AG20443 (cell line): Measurements from ENCODE around the gene FRMPD2.
"Not testable (repeated sequence)": the region's sequence is repeated elsewhere in the genome, so short reads cannot be mapped to it uniquely, and the experiment has no call there.

Source experiments
- DNase-seq: peaks from one replicate; pipeline ENCODE4 v3.0.0; 2012; ENCODE audit warnings: low spot score, mixed read lengths

The FRMPD2 gene

GRCh38 chr10:48126251-48126650, 148.2 kb downstream of the FRMPD2 start:
- DNase-seq: not testable (repeated sequence)

- DNase-seq: not testable (repeated sequence)
These were observed 148.9 kb downstream of the FRMPD2 start for GRCh38 chr10:48125631-48126030.

GRCh38 chr10:48122618-48123017, 151.9 kb downstream of the FRMPD2 start:
- not testable (repeated sequence) for DNase-seq

DNA sequence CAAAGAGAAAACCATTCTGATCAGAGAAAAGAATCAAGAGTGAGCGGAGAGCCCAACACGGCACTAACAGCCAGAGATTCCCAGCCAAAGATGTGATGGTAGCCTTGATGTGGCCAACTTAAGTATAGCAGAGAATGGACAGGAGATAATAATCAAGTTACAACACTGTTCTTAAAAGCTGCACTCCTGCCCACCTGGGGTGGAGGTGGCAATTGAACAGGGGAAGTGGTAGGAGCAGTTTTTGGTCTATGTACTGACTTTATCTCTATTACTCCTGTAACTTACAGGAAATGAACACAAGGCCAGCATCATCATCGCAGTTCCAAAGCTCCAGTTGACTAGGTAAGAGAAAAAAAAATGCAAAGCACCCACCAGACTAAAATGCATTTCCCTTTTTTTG, 164.2 kb downstream of the FRMPD2 start:
- not testable (repeated sequence) for DNase-seq
